ENCODE results near the gene TAS1R2. TPM values are rescaled to one million over a fixed set of nuclear protein-coding genes. Genes with fewer than 3 reads are reported as not detected.

TAS1R2 gene
- polyA plus RNA-seq, 1 of the 3 experiments (the other 2 are of a cell fraction): not detected

DNA sequence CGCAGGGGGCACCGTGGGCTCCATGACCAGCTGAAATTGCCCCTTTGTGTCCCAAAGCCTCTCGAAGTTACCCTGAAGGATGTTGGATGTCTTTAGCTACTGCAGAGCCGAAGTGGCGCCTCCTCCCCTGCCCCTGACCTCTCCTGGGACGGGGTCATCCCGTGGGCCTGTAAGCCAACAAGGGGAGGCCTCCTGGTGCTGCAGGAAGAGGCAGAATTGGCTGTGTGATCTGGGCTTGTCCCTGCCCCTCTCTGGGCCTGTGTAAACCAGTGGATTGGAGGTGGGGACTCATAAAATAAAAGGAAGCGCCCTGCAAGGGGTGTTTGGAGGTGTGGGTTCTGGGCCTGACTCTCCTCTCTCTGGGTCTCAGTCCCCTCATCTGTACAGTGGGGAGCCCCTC, 2.1 kb upstream of the TAS1R2 start:
- no peak overlapping the region for H3K27ac ChIP-seq (ENCODE audit: low read depth in 2 of 2, low read length in 1 of 2)
- 49% methylated on average over 2 of the region's 8 CpGs for WGBS (ENCODE audit: low lambda C conversion rate)
- H3F3A ChIP-seq (replicated peaks; ENCODE audit: insufficient read depth): no peaks in the 10 kb centered on the region
- no peak overlapping the region for H3K9ac ChIP-seq
- H3K9me2 ChIP-seq: no peaks in the 10 kb centered on the region
- no peaks in the 10 kb centered on the region for H3K9me3 ChIP-seq
- H3K27me3 ChIP-seq (ENCODE audit: insufficient read depth): peaks cover 7% of the 10 kb centered on the region; the same call in 1 of the 2 replicates
- H3K4me3 ChIP-seq (ENCODE audit: low read depth in 2 of 2, low read length in 1 of 2): no peak overlapping the region
- H2AFZ ChIP-seq (ENCODE audit: low read depth): no peak overlapping the region
- DNase-seq: no peak
- H3K36me3 ChIP-seq (replicated peaks in 1 of 2; ENCODE audit: control insufficient read depth in 1 of 2, insufficient read depth in 2 of 2, low read length in 1 of 2): no peaks in the 10 kb centered on the region
- H4K20me1 ChIP-seq (ENCODE audit: insufficient read depth): no peaks in the 10 kb centered on the region
- H3K79me2 ChIP-seq (ENCODE audit: insufficient read depth): no peaks in the 10 kb centered on the region
- POLR2A ChIA-PET: no interaction called here
- TF ChIP-seq NRF1 (IDR thresholded peaks at IDR 0.05; ENCODE audit: low read depth, low read length) (no peak), YY1 (IDR thresholded peaks at IDR 0.05; ENCODE audit: low read depth) (no peak), RXRA (IDR thresholded peaks at IDR 0.05; ENCODE audit: borderline replicate concordance, low read depth) (no peak), TEAD4 (IDR thresholded peaks at IDR 0.05; ENCODE audit: borderline replicate concordance, insufficient read depth) (no peak), SIN3A (IDR thresholded peaks at IDR 0.05; ENCODE audit: borderline replicate concordance, low read depth, low read length) (no peak), TAF1 (IDR thresholded peaks at IDR 0.05; ENCODE audit: borderline replicate concordance, low read depth, low read length) (no peak), CHD2 (IDR thresholded peaks at IDR 0.05; ENCODE audit: low read length, partially characterized antibody) (no peak), FOXJ3 (CRISPR knock-in tag; IDR thresholded peaks at IDR 0.05) (no peak), JUND (IDR thresholded peaks at IDR 0.05) (no peak), GATA2 (CRISPR knock-in tag; IDR thresholded peaks at IDR 0.05) (no peak), MXI1 (IDR thresholded peaks at IDR 0.05; ENCODE audit: low read depth, low read length) (no peak), EP300 (IDR thresholded peaks at IDR 0.05; ENCODE audit: borderline replicate concordance in 1 of 2, low read depth in 1 of 2, low read length in 1 of 2) (no peak), MEF2A (IDR thresholded peaks at IDR 0.05; ENCODE audit: borderline replicate concordance, low read depth) (no peak), NFIC (IDR thresholded peaks at IDR 0.05; ENCODE audit: borderline replicate concordance) (no peak), TCF12 (IDR thresholded peaks at IDR 0.05) (no peak), RAD21 (IDR thresholded peaks at IDR 0.05; ENCODE audit: low read length) (no peak)
- TF ChIP-seq, protein P1, sequence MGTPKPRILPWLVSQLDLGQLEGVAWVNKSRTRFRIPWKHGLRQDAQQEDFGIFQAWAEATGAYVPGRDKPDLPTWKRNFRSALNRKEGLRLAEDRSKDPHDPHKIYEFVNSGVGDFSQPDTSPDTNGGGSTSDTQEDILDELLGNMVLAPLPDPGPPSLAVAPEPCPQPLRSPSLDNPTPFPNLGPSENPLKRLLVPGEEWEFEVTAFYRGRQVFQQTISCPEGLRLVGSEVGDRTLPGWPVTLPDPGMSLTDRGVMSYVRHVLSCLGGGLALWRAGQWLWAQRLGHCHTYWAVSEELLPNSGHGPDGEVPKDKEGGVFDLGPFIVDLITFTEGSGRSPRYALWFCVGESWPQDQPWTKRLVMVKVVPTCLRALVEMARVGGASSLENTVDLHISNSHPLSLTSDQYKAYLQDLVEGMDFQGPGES (IDR thresholded peaks at IDR 0.05; ENCODE audit: low read depth, low read length): no peak
- TF ChIP-seq, protein P2, sequence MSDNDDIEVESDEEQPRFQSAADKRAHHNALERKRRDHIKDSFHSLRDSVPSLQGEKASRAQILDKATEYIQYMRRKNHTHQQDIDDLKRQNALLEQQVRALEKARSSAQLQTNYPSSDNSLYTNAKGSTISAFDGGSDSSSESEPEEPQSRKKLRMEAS (IDR thresholded peaks at IDR 0.05; ENCODE audit: low read depth): no peak
- no peaks in the 10 kb centered on the region for H3K4me1 ChIP-seq (ENCODE audit: control insufficient read depth in 1 of 2, insufficient read depth in 2 of 2, low read depth in 1 of 2, low read length in 1 of 2)
- H3K4me2 ChIP-seq: no peak overlapping the region
- CTCF ChIA-PET: interaction anchor here (1.7 to 25.9 kb wide), 4 partner anchors 13 to 280 kb away, joined by 5 to 350 read pairs (median 18); no protein-coding TSS in a partner anchor

DNA sequence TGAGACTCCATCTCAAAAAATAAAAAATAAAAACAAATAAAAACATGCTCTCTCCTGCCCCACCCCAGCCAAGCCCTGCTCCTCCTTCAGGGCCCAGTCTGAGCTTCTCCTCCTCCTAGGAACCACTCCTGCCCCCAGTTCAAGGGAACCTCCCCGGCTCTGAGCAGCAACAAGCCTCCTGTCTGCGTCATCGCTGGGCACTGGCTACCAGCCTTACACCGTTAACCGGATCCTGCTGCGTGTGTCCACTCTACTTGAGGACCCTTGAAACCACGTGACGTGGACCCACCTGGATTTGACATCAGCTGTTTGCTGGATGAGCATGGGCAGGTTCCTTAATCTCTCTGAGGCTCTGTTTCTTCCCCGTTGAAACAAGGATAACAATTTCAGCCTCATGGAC, 1.6 kb upstream of the TAS1R2 start:
- 50% methylated on average over 8 of the region's 9 CpGs for WGBS (ENCODE audit: low lambda C conversion rate)
- ChIA-PET POLR2A (no interaction called here), CTCF (interaction anchor here (1.8 to 25.9 kb wide), 3 partner anchors 13 to 263 kb away, joined by 5 to 350 read pairs (median 30); no protein-coding TSS in a partner anchor)
- peaks cover 6% of the 10 kb centered on the region; the same call in 1 of the 2 replicates for H3K27me3 ChIP-seq (ENCODE audit: insufficient read depth)
- DNase-seq: no peak
- H2AFZ ChIP-seq (ENCODE audit: low read depth): no peak overlapping the region
- no peak overlapping the region for H3K4me2 ChIP-seq
- H3K4me3 ChIP-seq (ENCODE audit: low read depth in 2 of 2, low read length in 1 of 2): no peak overlapping the region
- no peak overlapping the region for H3K9ac ChIP-seq
- no peaks in the 10 kb centered on the region for H3K4me1 ChIP-seq (ENCODE audit: control insufficient read depth in 1 of 2, insufficient read depth in 2 of 2, low read depth in 1 of 2, low read length in 1 of 2)
- no peaks in the 10 kb centered on the region for H3K9me2 ChIP-seq
- no peak overlapping the region for H3K27ac ChIP-seq (ENCODE audit: low read depth in 2 of 2, low read length in 1 of 2)
- no peaks in the 10 kb centered on the region for H3K9me3 ChIP-seq
- no peaks in the 10 kb centered on the region for H4K20me1 ChIP-seq (ENCODE audit: insufficient read depth)
- no peaks in the 10 kb centered on the region for H3K36me3 ChIP-seq (replicated peaks in 1 of 2; ENCODE audit: control insufficient read depth in 1 of 2, insufficient read depth in 2 of 2, low read length in 1 of 2)
- H3F3A ChIP-seq (replicated peaks; ENCODE audit: insufficient read depth): no peaks in the 10 kb centered on the region
- no peaks in the 10 kb centered on the region for H3K79me2 ChIP-seq (ENCODE audit: insufficient read depth)
- TF ChIP-seq YY1 (IDR thresholded peaks at IDR 0.05; ENCODE audit: low read depth) (no peak), JUND (IDR thresholded peaks at IDR 0.05) (no peak), SIN3A (IDR thresholded peaks at IDR 0.05; ENCODE audit: borderline replicate concordance, low read depth, low read length) (no peak), TCF12 (IDR thresholded peaks at IDR 0.05) (no peak), RCOR1 (IDR thresholded peaks at IDR 0.05; ENCODE audit: low read length) (no peak), MXI1 (IDR thresholded peaks at IDR 0.05; ENCODE audit: low read depth, low read length) (no peak), RFX5 (IDR thresholded peaks at IDR 0.05; ENCODE audit: low read length) (no peak), POLR2AphosphoS5 (IDR thresholded peaks at IDR 0.05; ENCODE audit: low read depth, low read length) (no peak)
- TF ChIP-seq, protein P3, sequence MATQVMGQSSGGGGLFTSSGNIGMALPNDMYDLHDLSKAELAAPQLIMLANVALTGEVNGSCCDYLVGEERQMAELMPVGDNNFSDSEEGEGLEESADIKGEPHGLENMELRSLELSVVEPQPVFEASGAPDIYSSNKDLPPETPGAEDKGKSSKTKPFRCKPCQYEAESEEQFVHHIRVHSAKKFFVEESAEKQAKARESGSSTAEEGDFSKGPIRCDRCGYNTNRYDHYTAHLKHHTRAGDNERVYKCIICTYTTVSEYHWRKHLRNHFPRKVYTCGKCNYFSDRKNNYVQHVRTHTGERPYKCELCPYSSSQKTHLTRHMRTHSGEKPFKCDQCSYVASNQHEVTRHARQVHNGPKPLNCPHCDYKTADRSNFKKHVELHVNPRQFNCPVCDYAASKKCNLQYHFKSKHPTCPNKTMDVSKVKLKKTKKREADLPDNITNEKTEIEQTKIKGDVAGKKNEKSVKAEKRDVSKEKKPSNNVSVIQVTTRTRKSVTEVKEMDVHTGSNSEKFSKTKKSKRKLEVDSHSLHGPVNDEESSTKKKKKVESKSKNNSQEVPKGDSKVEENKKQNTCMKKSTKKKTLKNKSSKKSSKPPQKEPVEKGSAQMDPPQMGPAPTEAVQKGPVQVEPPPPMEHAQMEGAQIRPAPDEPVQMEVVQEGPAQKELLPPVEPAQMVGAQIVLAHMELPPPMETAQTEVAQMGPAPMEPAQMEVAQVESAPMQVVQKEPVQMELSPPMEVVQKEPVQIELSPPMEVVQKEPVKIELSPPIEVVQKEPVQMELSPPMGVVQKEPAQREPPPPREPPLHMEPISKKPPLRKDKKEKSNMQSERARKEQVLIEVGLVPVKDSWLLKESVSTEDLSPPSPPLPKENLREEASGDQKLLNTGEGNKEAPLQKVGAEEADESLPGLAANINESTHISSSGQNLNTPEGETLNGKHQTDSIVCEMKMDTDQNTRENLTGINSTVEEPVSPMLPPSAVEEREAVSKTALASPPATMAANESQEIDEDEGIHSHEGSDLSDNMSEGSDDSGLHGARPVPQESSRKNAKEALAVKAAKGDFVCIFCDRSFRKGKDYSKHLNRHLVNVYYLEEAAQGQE (IDR thresholded peaks at IDR 0.05; ENCODE audit: low read depth, low read length): no peak
- TF ChIP-seq, protein P4, sequence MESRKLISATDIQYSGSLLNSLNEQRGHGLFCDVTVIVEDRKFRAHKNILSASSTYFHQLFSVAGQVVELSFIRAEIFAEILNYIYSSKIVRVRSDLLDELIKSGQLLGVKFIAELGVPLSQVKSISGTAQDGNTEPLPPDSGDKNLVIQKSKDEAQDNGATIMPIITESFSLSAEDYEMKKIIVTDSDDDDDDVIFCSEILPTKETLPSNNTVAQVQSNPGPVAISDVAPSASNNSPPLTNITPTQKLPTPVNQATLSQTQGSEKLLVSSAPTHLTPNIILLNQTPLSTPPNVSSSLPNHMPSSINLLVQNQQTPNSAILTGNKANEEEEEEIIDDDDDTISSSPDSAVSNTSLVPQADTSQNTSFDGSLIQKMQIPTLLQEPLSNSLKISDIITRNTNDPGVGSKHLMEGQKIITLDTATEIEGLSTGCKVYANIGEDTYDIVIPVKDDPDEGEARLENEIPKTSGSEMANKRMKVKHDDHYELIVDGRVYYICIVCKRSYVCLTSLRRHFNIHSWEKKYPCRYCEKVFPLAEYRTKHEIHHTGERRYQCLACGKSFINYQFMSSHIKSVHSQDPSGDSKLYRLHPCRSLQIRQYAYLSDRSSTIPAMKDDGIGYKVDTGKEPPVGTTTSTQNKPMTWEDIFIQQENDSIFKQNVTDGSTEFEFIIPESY (IDR thresholded peaks at IDR 0.05; ENCODE audit: borderline replicate concordance, low read depth): no peak
